HG03097 (cell line): ENCODE data around the gene CACHD1.

Experiments
- ATAC-seq: cut with Tn5 transposase; IDR thresholded peaks from one replicate; pipeline ENCODE4 v1.9.1; 2021; ENCODE audit not compliant: unreplicated experiment, low FRiP score

CACHD1 gene

GRCh38 chr1:64543831-64544230, 73.9 kb downstream of the CACHD1 start:
- ATAC-seq: no peak

GRCh38 chr1:64545118-64545843, 75.4 kb downstream of the CACHD1 start:
- ATAC-seq: no peak

DNA sequence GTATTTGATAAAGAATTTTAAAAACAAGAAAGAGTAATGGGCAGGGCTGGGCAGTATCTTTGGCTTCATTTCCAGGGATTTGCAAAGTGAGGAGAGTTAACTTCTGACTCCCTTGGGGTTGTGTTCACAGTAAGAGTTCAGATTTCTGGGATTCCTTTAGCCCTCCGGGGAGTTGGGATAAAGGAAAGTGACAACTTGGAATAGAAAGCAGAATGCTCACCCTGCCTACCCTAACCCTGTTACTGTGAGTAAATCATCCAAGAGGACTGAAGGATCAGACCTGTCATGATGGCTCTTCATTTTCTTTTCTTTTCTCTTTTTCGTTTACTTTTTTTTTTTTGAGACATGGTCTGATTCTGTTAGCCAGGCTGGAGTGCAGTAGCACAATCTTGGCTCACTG, 76.1 kb downstream of the CACHD1 start:
- no peak for ATAC-seq

DNA sequence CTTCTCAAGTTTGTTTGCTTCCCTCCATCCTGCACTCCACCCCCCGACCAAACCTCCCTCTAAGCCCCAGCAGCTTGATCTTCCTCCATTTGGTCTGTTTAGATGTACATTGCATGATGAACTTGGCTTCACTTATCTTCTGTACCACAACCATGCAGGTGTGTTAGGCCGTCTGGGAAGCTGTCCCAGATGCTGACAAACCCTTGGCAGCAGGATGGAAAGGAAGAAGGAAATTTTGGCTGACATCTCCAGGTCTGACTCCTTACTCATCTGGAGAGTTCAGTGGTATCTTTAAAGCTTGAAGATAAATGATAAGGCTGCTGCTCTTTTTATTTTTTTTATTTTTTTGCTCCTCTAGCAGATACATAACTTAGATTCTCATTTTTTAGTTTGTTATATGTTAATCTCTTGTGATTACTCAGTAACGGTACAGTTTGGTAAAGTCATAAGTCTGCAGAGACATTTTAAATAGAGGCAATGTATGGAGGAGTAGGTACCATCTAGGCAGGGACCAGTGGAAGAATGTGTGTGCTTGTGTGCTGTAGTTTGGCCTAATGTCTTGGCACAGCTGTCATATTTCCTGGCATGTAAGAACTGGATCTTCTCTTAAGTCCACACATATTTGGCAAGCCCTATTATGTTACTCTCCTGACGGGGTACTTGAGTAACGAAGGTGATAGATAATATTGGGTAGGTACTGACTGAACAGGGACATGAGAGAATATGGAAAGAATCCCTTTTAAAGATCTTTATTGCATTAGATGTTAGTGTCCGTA, 79.7 kb downstream of the CACHD1 start:
- no peak for ATAC-seq

DNA sequence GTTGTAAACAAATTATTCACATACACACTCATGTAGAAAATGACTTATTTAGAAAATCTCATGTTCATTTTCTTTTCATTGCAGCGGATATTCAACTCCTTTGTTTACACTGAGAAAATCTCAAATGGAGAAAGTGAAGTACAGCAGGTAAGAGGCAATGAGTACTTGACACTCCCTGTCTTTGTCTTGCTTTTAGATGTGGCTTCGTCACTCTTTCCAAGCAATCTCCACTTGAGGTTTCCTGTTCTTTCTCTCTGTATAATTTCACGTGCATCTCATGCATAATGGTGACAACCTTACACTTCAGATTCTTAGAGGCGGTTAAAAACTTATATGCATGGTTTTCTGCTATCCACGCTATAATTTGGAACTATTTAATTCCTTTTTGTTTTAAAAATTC, 80.6 kb downstream of the CACHD1 start:
- ATAC-seq: no peak

GRCh38 chr1:64550946-64551605, 81.1 kb downstream of the CACHD1 start:
- ATAC-seq: no peak

- no peak for ATAC-seq
Observed at GRCh38 chr1:64553285-64553684, 83.4 kb downstream of the CACHD1 start.

DNA sequence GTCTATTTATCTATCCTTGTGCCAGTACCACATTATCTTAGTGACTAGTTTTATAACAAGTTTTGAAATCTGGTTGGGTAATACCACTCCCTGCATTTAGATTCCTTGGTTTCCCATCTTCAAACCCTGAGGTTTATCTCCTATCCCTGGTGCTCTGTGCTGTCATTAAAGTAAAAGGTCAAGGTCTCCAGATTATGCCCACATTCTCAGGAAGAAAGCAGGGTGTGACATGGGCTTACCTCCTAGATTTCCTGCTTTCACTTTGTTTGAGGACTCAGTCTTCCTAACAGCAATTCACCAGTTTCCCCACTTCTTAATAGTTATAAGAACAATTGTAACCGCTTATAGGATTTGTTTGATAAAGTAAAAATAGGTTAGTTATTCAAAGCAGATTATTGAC, 86.0 kb downstream of the CACHD1 start:
- no peak for ATAC-seq

DNA sequence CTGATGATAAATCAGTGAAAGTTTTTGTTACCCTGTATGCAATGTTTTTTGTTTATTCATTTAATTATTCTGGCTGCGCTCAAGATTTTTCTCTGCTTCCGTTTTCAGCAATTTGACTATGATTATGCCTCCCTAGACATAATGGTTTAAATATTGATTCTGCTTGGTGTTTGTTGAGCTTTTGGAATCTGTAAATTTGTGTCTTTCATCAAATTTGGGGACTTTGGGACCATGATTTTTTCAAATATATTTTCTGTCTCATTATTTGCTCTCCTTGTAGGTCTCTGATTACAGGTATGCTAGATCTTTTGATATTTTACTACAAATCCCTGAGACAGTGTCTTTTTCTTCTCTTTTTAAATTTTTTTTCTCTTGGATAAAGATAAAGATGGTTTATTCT, 92.1 kb downstream of the CACHD1 start:
- ATAC-seq: no peak

GRCh38 chr1:64563958-64564565, 94.1 kb downstream of the CACHD1 start:
- ATAC-seq: no peak

GRCh38 chr1:64564891-64565290, 95.0 kb downstream of the CACHD1 start:
- no peak for ATAC-seq

DNA sequence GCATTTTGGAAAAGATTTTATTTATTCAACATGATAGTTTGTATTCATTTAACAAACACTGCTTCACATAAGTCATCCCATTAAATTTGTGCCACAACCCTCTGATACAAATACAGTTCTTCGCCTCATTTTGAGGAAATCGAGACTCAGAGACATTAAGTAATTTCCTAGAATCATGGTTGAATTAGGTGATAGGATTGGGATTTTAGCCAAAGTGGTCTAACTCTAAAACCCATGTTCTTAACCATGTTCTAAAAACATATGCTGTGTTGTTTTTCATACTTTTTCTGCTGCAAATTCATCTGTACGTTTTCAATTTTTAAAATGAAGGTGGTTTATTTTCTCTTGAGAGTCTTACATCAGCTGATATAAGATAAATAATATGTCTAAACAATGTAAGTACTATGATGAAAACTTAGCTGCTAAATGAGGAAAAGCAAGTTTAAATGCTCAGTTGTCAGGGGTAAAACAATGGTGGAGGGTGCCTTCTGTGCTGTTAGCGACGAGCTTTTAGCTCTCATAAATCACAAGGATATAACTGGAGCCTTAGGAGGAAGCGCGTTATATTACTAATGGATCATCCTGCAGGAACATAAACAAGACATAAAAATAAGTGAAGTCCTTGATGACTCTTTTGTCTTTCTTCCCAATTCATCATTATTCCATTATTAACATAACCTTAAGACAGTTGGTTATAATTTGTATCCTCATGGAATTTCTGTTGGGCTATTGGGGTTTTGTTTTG, 97.7 kb downstream of the CACHD1 start:
- no peak for ATAC-seq

DNA sequence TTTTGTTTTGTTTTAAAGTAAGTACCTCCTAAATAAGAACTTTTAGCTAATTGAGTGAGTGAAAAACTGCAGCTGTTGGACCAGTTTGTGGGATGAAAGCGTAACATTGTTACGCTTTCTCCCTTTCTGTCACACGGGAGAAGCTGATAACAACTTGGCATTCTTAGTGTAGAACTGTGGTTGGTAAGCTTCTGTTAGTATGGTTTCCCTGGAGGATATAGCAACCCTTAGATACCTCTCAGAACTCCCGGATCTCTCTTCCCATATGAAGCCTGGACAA, 98.2 kb downstream of the CACHD1 start:
- ATAC-seq: no peak

GRCh38 chr1:64569411-64569810, 99.5 kb downstream of the CACHD1 start:
- ATAC-seq: no peak

- no peak for ATAC-seq
Observed at GRCh38 chr1:64570267-64570855, 100.4 kb downstream of the CACHD1 start.

GRCh38 chr1:64572222-64572900, 102.4 kb downstream of the CACHD1 start:
- ATAC-seq: no peak

- ATAC-seq: no peak
Observed at GRCh38 chr1:64574301-64574700, 104.4 kb downstream of the CACHD1 start.

- no peak for ATAC-seq
Observed at GRCh38 chr1:64575881-64576676, 106.2 kb downstream of the CACHD1 start.
